ENCODE measurements around the gene ZSCAN29.

- TF ChIP-seq POLR2A (IDR thresholded peaks at IDR 0.05; ENCODE audit: low read length) (no peak), GATA1 (IDR thresholded peaks at IDR 0.05; ENCODE audit: low read depth, low read length) (no peak)
Observed at GRCh38 chr15:43420435-43420834, 49.6 kb upstream of the ZSCAN29 start.
